Posterior cingulate gyrus (tissue), 11 donors: Measurements from ENCODE around the gene UQCRHL.
"Not testable (repeated sequence)": the region's sequence is repeated elsewhere in the genome, so short reads cannot be mapped to it uniquely, and the experiment has no call there.

Source experiments
- DNase-seq, 10 donors: peaks; one replicate each; pipeline versions ENCODE4 v3.0.0 to v3.0.0-alpha.2; 2020 to 2021; ENCODE audit warnings: mixed read lengths in 3 of 10
- intact Hi-C: fragments of 100-400 bp; cut with DNase I; formaldehyde crosslinking; loops from one replicate; pipeline ENCODE4 v1.15.1; 2023

UQCRHL gene

GRCh38 chr1:15836511-15836771 is 29.0 kb upstream of the UQCRHL start:
- intact Hi-C loops: loop anchor here (10.0 kb wide), 1 partner anchor 138 kb away; the partner anchor contains the start of gene ZBTB17
- DNase-seq: not testable (repeated sequence)

GRCh38 chr1:15835741-15836510 is 28.5 kb upstream of the UQCRHL start:
- peak; percentile 97 to 100 (median 98) for DNase-seq
- intact Hi-C loops: loop anchor here (1.0 to 10.0 kb wide), 2 partner anchors 11 to 139 kb away; partner anchors contain the start of genes SPEN and ZBTB17

GRCh38 chr1:15835205-15835740 is 27.8 kb upstream of the UQCRHL start:
- DNase-seq: no peak
- intact Hi-C loops: loop anchor here (1.0 to 10.0 kb wide), 2 partner anchors 12 to 140 kb away; partner anchors contain the start of genes SPEN and ZBTB17

DNA sequence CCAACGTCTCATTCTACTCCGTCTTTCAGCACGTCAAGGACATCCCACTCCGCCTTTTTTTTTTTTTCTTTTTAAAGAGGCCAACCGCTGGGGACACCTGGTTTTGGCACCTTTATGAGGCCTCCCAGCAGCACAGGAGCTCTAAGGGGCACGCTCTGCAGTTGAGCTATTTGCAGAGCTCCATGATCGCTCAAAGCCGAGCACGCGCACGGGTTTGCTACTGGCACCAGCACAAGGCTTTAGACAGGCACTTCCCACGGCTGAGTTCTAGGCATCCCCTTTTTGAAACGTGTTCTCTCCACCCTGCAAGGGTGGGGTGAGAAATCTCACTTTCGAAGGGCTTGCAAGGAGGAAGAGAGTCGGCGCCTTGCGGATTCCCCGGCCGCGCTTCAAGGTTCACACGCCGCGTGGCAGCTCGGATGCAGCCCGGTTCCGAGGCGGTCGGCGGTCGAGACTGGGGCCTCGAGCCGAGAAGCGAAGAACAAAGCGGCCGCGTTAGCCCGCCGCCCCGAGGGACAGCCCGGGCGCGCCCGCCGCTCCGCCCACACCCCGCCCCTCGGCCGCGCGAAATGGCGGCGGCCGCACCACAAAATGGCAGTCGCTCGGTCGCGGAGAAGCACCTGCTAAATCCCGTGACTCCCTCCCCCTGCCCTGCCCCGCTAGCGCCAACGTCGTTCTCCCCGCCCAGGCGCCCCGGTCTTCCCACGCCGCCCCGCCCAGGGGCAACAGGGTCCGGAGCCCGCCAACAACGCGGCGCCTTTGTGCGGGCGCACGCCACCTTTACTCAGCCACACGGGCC is 27.2 kb upstream of the UQCRHL start:
- intact Hi-C loops: loop anchor here (1.0 to 10.0 kb wide), 3 partner anchors 13 to 140 kb away; partner anchors contain the start of genes SPEN and ZBTB17

DNA sequence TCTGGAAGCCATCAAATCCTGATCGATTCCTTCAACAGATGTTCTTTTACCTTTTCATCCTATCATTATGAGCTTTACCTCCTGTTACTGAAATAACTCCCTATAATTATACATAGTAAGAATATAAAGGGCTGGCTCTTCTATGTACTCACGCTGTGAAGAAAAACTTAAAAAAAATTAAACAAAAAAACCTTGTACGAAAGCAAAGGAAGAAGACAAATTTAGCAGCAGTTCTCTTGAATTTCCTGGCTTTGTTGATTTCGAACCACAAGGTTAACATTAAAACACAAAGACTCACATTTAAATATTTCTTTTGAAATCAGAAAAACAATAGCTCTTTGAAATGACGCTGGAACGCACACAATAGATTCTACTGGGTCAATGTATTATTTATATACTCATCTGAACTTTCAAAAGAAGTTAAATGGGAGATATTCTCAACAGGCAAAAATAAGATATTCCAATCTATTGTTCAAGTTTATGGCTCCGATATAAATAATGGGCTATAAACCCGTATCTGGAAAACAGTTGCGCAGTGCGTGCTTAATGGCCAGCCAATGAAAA is 26.5 kb upstream of the UQCRHL start:
- intact Hi-C loops: loop anchor here (5.0 to 10.0 kb wide), 2 partner anchors 53 to 141 kb away; partner anchors contain the start of gene ZBTB17
- DNase-seq: no peak

More for the DNA sequence above, 27.2 kb upstream of the UQCRHL start:
- peak; percentile 74 to 97 (median 80) for DNase-seq

DNA sequence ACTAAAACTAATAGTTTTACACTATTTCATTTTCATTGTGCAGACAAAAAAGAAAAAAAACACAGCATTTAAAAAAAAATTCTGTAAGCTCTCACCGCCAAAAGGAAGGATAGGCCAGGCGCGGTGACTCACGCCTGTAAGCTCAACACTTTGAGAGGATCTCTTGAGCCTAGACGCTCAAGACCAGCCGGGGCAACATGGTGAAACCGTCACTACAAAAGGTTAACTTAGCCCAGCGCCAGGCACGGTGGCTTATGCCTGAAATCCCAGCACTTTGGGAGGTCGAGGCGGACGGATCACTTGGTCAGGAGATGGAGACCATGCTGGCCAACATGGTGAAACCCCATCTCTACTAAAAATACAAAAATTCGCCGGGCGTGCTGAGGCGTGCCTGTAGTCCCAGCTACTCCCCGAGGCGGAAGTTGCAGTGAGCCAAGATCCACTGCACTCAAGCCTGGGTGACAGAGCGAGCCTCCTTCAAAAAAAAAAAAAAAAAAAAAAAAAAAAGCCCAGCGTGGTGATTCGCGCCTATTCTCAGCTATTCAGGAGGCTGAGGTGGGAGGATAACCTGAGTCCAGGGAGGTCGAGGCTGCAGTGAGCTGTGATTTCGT is 25.7 kb upstream of the UQCRHL start:
- DNase-seq: peak in 8 of 10 donors; percentile 23 to 77 (median 32)
- intact Hi-C loops: loop anchor here (5.0 to 10.0 kb wide), 2 partner anchors 54 to 142 kb away; partner anchors contain the start of gene ZBTB17

DNA sequence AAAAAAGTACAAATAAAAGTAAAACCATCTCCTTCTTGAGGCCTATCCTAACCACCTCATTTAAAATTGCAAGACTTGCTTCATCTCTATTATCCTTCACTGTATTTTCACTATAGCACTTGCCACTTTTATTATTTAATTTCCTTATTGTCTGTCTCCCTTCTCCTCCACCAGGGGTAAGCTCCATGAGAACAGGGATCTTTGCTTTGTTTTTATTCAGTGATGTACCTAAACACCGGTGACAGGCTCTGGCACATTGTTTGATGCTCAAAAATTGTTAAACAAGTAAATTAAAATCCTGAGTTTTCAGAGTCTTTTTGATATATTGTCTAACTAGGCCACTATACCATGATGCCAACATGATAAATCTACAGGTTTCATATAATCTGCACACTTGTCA is 22.8 kb upstream of the UQCRHL start:
- intact Hi-C loops: loop anchor here (5.0 to 10.0 kb wide), 2 partner anchors 57 to 145 kb away; partner anchors contain the start of gene ZBTB17
- no peak for DNase-seq

- intact Hi-C loops: not testable (repeated sequence)
- DNase-seq: peak in 2 of 10 donors; percentile 9 to 24
These were observed 21.5 kb upstream of the UQCRHL start for GRCh38 chr1:15828931-15829330.

DNA sequence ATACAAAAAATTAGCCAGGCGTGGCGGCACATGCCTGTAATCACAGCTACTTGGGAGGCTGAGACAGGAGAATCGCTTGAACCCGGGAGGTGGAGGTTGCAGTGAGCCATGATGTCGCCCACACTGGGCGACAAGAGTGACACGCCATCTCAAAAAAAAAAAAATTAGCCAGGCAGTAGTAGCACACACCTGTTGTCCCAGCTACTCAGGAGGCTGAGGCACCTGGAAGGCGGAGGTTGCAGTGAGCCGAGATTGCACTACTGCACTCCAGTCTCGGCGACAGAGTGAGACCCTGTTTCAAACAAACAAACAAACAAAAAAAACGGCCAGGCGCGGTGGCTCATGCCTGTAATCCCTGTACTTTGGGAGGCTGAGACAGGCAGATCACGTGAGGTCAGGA is 20.1 kb upstream of the UQCRHL start:
- intact Hi-C loops: not testable (repeated sequence)
- peak in 1 of 10 donors; percentile 8 for DNase-seq

DNA sequence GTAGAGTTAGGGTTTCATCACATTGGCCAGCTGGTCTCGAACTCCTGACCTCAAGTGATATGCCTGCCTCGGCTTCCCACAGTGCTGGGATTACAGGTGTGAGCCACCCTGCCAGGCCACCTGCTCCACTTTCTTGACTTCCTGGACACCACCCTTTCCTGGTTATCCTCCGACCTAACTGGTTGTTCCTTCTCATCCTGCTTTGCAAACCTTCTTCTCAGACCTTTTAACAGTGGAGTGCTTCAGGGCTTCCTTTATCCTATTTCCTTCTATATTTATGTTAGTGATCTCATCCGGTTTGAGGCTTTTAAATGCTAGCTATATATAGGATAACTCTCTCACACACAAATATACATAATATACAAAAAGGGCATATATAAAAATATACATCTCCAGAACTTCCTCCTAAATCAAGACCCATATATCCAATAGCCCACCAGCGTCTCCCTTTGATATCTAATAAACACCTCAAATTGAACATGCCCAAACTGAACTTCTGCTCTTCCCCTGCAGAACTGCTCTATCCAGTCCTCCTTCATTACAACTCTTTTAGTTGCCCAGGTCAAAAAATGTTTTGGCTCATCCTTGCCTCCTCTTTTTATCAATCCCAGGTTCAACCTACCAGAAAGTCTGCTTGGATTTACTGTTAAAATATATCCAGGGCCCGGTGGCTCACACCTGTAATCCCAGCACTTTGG is 19.5 kb upstream of the UQCRHL start:
- intact Hi-C loops: no loop called here
- no peak for DNase-seq

- intact Hi-C loops: no loop called here
- no peak for DNase-seq
These were observed 18.4 kb upstream of the UQCRHL start for GRCh38 chr1:15825800-15826199.

DNA sequence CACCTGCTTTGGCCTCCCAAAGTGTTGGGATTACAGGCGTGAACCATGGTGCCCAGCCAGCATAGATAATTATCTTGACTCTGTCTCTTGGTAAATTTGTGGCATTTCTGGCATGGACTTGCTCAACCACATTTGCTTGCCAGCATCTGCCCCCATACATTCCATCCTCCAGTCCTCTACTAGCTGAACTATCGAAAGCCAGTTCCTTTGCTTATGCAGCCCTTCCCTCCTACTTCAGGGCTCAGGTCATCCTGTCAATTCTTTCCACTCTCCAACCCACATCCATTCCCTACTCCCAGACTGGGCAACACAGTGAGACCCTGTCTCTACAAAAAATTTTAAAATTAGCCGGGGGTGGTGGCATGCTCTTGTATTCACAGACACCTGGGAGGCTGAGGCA is 13.0 kb upstream of the UQCRHL start:
- no peak for DNase-seq
- intact Hi-C loops: no loop called here

- intact Hi-C loops: loop anchor here (5.0 kb wide), 1 partner anchor 176 kb away; no protein-coding TSS in a partner anchor
- no peak for DNase-seq
These were observed 9.2 kb upstream of the UQCRHL start for GRCh38 chr1:15816674-15817073.

- peak in 1 of 10 donors; percentile 1 for DNase-seq
- intact Hi-C loops: no loop called here
These were observed 2.6 kb upstream of the UQCRHL start for GRCh38 chr1:15810073-15810472.

GRCh38 chr1:15808955-15809354 is 1.5 kb upstream of the UQCRHL start:
- intact Hi-C loops: no loop called here
- peak in 2 of 10 donors; percentile 13 to 37 for DNase-seq

DNA sequence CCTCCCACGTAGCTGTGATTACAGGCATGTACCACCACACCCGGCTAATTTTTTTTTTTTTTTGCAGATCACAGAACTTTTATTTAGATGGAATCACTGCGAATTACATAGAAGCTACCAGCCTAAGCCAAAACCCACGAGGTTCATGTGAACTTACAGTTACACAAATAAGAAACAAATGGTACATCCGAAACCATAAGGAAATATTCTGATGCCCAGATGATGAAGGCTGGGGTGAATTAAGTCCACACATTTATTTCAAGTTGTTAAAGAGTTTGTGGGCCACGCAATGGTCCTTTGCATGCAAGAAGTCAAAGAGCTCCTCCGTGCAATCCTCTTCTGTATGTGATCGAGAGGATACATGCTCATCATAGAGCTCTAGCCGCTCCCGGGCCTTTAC is 328 bp downstream of the UQCRHL start:
- intact Hi-C loops: no loop called here
- no peak for DNase-seq

DNA sequence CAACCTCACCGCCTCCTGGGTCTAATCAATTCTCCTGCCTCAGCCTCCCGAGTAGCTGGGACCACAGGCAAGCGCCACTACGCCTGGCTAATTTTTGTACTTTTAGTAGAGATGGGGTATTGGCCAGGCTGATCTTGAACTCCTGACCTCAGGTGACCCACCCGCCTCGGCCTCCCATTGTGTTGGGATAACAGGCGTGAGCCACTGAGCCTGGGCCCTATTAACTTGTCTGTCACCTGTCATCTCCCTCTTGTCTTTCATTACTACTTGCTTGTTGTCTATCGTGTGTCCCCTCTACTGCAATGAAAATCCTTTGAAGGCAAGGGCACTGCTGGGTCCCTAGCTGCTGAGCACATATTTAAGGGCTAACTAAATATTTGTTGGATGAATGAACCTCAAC is 3.4 kb downstream of the UQCRHL start:
- DNase-seq: no peak
- intact Hi-C loops: no loop called here

GRCh38 chr1:15803380-15803779 is 4.1 kb downstream of the UQCRHL start:
- DNase-seq: peak in 1 of 10 donors; percentile 12
- intact Hi-C loops: no loop called here

- DNase-seq: no peak
- intact Hi-C loops: no loop called here
These were observed 5.0 kb downstream of the UQCRHL start for GRCh38 chr1:15802234-15802965.
